ENCODE results near the gene IQGAP2.
"Not testable (repeated sequence)": the region's sequence is repeated elsewhere in the genome, so short reads cannot be mapped to it uniquely, and the experiment has no call there.

Gene IQGAP2

DNA sequence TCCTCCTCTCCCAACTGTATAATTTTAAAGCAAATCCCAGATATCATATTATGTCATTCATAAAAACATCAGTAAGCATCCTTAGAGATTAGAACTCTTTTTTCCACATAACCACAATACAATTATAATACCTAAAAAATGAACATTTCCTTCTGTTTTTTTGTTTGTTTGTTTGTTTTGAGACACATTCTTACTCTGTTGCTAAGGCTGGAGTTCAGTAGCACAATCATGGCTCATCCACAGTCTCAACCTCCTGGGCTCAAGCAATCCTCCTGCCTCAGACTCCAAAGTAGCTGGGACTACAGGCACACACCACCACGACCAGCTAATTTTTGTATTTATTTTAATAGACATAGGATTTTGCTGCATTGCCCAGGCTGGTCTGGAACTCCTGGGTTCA is 320.8 kb downstream of the IQGAP2 start:
- no peak for DNase-seq

DNA sequence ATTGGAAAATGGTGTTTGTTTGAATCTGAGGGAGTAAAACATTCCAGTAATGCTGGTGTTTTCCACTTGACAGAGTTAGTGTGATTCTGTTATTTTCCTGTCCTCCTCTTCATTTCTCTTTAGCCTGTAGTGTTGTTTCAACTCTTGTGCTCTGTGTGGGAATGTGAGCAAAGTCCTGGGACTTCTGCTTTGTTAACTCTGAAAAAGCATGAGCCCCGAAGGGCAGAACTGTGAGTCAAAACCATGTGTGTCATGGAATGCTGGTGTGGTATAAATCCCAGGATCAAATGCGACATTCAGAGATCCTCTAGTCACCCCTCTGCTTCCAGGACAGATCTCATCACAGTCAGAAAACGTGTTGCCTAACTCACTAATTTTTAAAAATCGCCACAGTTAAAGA is 321.8 kb downstream of the IQGAP2 start:
- DNase-seq, result no peak

DNA sequence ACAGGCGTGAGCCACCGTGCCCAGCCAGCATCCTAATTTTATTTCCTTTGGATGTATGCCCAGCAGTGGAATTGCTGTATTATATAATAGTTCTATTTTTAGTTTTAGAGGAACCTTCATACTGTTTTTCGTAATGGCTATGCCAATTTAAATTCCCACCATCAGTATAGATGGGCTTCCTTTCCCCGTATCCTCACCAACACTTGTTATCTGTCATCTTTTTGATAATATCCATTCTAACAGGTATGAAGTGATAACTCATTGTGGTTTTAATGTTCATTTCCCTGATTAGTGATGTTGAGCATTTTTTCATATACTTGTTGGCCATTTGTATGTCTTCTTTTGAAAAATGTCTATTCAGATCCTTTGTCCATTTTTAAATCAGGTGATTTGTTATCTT is 325.9 kb downstream of the IQGAP2 start:
- no peak for DNase-seq

DNA sequence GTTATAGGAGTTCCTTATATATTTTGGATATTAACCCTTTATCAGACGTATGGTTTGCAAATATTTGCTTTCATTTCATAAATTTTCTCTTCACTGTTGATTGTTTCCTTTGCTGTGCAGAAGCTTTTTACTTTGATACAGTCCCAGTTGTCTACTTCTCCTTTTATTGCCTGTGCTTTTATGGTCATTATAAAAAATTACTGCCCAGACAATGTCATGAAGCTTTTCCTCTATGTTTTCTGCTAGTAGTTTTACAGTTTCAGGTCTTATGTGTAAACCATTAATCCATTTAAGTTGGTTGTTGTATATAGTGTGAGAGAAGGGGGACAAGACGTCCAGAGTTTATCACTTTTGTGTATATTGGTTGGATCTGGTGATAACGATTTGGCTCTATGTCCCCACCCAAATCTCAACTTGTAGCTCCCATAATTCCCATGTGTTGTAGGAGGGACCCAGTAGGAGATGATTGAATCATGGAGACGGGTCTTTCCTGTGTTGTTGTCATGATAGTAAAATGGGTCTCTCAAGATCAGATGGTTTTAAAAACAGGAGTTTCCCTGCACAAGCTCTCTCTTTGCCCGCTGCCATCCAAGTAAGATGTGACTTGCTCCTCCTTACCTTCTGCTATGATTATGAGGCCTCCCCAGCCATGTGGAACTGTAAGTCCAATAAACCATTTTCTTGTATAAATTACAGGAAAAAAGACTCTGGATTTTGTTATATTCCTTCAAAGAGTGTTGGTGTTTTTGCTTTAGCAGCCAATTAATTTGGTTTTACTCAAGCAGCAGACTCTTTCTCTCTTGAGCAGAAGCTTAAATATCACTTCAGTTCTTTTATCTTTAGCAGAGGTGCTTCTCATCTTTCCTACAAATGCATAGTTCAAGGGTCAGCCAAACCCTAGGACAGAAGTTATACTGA is 326.5 kb downstream of the IQGAP2 start:
- DNase-seq, result no peak

DNA sequence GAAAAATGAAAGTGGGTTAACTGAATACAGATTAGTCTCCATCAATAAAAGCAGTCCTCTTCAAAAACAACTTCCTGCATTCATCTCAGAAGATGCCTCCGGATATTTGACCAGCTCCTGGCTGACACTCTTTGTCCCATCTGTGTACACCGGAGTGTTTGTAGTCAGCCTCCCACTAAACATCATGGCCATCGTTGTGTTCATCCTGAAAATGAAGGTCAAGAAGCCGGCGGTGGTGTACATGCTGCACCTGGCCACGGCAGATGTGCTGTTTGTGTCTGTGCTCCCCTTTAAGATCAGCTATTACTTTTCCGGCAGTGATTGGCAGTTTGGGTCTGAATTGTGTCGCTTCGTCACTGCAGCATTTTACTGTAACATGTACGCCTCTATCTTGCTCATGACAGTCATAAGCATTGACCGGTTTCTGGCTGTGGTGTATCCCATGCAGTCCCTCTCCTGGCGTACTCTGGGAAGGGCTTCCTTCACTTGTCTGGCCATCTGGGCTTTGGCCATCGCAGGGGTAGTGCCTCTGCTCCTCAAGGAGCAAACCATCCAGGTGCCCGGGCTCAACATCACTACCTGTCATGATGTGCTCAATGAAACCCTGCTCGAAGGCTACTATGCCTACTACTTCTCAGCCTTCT is 329.4 kb downstream of the IQGAP2 start:
- DNase-seq, result no peak

DNA sequence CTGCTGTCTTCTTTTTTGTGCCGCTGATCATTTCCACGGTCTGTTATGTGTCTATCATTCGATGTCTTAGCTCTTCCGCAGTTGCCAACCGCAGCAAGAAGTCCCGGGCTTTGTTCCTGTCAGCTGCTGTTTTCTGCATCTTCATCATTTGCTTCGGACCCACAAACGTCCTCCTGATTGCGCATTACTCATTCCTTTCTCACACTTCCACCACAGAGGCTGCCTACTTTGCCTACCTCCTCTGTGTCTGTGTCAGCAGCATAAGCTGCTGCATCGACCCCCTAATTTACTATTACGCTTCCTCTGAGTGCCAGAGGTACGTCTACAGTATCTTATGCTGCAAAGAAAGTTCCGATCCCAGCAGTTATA is 329.9 kb downstream of the IQGAP2 start:
- DNase-seq, result peak; percentile 47

DNA sequence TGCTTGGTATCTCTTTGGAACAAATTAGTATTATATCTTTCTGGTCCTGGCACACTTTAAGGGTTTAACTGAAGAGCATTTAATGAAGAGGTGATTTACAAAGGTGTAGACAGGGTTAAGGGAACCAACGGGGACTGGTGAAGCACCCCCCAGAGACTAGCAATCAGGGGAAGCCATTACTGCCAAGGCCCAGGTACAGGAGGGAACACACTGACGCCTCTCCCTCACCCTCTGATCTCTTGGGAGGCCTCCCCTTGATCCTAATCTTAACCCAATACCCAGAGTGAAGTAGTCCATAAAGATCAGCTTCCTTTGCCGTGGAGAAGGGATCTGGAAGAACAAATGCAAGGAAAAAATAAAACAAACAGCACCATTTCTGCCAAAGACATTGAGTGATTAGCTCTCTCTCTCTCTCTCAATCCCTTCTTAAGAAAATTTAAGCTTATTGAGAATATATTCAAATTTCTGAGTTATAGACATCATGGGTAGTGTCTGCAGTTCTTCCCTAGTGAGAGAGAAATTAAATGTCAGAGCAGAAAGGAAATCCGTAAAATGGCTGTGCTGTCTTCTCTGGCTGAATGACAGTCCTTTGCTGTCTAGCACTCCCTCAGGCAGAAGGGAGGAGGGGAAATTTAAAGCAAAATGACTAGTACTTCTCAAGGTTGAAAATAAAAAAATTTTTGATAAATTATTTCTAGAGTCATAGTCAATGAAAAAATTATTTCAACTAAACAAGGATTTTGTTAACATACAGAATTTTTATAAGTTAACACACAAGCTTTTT is 332.9 kb downstream of the IQGAP2 start:
- no peak for DNase-seq

DNA sequence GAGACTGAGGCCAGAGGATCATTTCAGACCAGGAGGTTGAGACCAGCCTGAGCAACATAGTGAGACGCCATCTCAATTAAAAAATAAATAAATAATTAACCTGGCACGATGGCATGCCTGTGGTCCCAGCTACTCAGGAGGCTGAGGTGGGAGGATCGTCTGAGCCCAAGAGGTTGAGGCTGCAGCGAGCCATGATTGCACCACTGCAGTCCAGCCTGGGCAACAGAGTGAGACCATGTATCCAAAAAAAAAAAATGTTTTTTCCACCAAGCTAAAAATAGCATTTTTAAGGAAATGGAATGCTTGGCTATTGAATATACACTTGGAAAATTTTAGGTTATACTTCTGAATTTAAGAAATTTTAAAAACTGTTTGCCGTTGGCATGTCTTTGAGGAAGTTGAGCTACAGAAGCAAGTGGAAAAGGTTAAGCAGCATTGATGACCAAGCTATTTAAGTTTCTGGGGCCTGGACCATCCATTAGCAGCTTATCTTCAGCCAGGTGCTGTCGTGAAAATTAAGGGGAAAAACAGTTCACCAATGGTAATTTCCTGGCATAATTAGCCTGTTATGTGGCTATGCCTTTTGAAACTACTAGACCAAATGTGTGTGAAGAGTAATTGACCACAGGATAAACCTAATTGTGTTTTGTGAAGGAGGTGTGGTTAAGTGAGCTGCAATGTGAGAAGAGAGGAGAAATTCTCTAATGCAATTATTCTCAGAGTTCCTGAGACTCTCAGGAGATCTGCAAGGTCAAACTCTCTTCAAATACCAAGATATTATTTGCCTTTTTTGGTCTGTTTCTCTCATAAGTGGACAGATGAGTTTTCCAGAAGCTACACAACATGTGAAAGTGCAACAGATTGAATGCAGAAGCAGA is 333.8 kb downstream of the IQGAP2 start:
- DNase-seq, result no peak

DNA sequence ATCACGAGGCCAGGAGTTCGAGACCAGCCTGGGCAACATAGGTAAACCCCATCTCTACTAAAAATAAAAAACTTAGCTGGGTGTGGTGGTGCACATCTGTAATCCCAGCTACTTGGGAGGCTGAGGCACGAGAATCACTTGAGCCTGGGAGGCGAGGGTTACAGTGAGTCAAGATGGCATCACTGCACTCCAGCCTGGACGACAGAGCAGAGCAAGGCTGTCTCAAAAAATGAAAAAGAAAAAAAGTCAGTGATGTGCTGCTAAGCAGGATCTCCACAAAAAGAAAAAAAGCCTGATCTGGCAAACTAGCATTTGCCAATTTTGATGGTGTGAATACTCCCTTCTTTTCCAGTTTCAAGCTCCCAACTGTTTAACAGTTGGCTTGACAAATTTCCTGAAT is 334.8 kb downstream of the IQGAP2 start:
- no peak for DNase-seq

DNA sequence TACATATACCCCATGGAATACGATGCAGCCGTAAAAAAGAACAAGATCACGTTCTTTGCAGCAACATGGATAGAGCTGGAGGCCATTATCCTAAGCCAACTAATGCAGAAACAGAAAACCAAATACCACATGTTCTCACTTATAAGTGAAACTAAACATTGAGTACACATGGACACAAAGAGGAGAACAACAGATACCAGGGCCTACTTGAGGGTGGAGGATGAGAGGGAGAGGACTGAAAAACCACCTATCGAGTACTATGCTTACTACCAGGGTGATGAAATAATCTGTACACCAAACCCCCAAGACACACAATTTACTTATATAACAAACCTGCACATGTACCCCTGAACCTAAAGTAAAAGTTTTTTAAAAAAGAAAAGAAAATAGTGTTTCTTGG is 338.4 kb downstream of the IQGAP2 start:
- not testable (repeated sequence) for DNase-seq

DNA sequence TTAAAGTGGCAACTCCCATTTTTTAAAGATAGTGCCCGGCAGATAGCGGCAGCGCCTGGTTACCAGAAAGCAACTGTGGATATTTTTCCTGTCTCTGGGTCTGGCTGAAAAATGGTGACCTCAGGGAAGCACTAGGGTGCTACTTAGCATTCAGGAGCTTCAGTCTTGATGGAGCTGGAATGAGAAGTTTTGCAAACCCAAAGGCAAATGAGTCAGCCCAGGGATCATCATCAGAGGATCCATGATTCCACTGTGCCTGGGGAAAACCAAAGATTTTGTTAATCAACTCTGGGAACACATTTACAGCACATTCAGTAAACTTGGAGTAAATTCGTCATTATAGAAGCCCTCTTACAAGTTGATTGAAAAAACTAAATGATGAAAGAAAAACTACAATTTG is 339.5 kb downstream of the IQGAP2 start:
- no peak for DNase-seq

DNA sequence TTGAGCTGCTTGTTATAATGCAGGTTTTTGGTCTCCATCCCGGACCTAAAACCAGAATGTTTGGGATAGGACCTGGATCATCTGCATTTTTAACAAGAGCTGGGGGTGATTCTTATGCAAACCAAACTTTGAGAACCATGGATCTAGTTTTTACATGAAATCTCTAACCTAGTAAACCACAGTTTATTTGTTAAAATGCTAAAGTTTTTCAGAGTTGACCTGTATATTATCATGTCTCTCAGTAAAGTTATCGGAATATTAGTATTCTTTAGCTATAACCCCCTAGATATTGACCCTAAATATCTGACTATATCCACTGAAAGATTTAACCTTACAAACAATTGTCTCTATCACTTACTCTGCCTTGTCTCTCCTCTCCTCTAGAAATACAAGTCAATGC is 341.5 kb downstream of the IQGAP2 start:
- no peak for DNase-seq

DNA sequence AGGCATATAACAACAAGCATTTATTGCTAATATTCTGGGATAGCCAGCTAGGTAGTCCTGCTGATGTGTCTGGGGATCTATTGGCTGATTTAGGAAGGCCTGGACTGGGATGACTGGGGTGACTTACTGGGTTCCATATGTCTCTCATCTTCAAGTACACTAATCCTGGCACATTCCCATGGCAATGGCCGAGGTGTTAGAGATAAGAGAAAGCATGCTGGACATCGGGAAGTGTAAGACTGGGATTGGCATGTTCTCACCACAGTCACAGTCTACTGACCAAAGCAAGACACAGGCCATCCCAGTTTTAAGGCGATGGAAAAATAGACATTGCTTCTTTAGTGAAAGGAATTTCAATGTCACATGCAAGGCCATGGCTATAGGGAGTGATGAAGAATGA is 342.6 kb downstream of the IQGAP2 start:
- no peak for DNase-seq

DNA sequence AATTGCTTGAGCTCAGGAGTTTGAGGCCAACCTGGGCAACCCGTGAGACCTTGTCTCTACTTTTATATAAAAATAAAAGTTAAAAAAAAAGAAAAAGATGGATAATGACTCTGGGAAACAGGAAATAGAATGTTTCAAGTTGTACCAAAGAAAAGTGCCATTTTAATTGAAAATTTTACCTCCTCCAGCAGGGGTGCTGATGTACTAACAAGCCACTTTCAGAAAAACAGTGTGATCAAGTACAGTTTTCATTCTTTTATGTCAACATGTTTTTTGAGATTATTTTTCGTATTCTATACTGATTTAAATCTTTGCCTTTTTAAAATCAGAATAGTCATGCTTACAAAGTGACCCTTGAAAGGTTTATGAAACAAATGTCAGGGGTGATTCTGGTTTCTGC is 343.6 kb downstream of the IQGAP2 start:
- no peak for DNase-seq

DNA sequence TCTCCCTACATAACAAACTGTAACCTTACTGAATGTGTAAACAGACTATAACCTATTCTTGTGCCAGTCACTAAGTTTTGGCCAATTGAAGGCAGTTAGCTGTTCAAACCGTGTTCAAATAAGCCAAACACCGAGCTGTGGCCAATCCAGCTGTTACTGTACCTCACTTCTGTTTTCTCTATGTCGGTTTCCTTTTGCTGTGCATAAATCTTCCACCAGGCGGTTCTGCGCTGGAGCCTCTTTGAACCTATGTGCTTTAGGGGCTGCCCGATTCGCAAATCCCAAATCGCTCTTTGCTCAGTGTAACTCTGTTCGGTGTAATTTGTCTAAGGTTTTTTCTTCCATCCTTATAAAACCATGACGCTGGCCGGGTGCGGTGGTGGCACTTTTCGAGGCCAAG is 344.6 kb downstream of the IQGAP2 start:
- no peak for DNase-seq

DNA sequence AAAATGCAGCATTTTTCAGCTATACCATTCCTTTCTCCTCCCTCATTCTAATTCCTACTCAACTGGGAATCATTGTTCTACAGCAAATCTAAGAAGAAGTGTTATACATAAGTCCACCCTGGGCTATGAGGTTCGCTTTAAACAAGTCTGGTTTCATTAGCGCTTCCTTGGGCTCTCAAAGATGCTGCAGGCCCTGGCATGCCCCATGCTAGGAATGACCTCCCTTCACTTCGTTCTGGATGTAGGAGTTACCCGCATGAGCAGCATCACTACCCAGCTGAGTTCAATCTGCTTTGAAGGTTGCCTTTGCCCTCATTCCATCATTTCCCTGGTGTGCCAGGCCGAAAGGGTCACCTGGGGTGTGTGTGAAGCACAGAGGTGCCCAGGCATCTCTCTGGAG is 348.2 kb downstream of the IQGAP2 start:
- DNase-seq, result no peak

DNA sequence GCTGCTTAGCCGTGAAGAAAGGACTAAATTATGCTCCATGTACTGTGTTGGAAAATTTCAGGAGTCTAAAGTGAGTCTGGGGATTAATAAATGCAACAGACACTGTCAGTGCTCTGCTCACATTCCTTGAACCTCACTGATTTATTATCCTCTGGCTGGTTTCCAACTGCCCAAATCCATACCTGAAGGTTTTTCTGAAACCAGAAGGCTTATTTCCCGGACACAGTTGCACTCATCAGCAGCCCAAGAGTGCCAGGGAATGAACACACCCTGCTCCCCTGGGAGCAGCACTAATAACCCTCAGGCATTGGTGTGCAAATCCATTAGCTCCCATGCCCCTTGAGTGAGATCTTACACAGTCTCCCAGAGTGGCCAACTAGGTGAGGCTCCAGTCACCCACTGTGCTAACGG is 351.6 kb downstream of the IQGAP2 start:
- no peak for DNase-seq

DNA sequence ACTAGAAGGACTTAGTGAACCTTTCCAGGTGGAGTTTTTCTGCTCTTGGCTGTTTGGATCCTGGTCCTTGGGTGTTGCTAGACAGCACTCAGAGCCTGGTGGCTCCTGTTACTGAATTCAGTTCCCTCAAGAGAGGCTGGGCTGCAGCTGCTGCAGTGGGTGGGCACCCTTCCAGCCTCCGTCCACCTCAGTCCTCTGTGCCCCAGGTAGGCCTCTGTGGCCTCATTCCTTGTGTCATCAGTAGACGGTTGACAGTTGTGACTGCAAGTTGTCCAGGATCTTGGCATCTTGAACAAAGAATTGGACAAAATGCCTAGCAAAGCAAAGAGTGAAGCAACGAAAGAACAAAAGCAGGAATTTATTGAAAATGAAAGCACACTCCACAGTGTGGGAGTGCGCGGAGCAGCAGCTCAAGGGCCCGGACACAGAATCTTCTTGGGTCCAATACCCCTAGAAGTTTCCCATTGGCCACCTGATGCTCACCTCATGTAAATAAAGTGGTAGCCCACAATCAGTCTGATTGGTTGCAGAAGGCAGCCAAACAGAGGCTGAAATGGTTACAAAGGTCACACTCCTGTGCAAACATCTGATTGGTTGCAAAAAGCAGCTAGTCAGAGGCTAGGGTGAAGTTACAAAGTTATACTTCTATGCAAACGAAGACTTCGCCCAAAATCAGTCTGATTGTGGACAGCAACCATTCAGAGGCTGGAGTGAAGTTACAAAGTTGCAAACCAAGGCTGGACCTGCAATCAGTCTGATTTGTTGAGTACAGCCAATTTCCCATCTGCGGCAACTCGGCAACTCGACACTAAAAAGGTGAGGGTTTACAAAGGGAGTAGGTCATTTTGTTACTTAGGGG is 352.9 kb downstream of the IQGAP2 start:
- DNase-seq, result no peak

DNA sequence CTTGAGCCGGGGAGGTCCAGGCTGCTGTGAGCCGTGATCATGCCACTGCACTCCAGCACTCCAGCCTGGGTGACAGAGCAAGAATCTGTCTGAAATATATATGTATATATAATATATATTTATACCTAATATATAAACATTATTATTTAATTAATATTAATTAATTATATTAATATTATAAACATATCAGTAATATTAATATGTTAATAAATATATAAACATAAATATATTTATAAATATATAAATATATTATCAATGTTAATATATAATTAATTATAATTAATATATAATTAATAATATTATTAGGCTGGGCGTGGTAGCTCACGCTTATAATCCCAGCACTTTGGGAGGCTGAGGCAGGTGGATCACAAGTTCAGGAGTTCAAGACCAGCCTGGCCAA is 354.0 kb downstream of the IQGAP2 start:
- no peak for DNase-seq
